Kidney (tissue), 14 donors: ENCODE results near the gene ARID3B. TPM values are rescaled to one million over a fixed set of nuclear protein-coding genes. Genes with fewer than 3 reads are reported as not detected.

Experiments
- DNase-seq, 5 donors: peaks; one replicate each; pipeline ENCODE4 v3.0.0-alpha.2; 2013 to 2020
- FAIRE-seq: peaks from 2 replicates; lab custom pipeline; 2012; peaks lifted over from hg19 to GRCh38; lab: Jason Lieb, UNC
- H3K27ac ChIP-seq, 2 donors: one replicate each; pipeline ENCODE4 v1.7.0; 2013; ENCODE audit warnings: low read depth in 2 of 2, low read length in 2 of 2, inconsistent platforms in 1 of 2
- H3K27me3 ChIP-seq: one replicate; pipeline ENCODE4 v1.7.1; 2013; ENCODE audit warnings: low read length, inconsistent platforms; ENCODE audit not compliant: control insufficient read depth, insufficient read depth
- H3K36me3 ChIP-seq, 3 donors: one replicate each; pipeline versions ENCODE4 v1.7.0 to v1.7.1; 2013; ENCODE audit warnings: low read length in 3 of 3, control low read depth in 1 of 3, inconsistent platforms in 1 of 3; ENCODE audit not compliant: insufficient read depth in 3 of 3, control insufficient read depth in 2 of 3
- H3K4me1 ChIP-seq, 3 donors: one replicate each; pipeline versions ENCODE4 v1.7.0 to v1.7.1; 2013; ENCODE audit warnings: low read length in 3 of 3, inconsistent platforms in 1 of 3, low read depth in 1 of 3; ENCODE audit not compliant: control insufficient read depth in 2 of 3, insufficient read depth in 2 of 3
- H3K4me3 ChIP-seq, 3 donors: one replicate each; pipeline versions ENCODE4 v1.7.0 to v1.8.1; 2013; ENCODE audit warnings: low read length in 3 of 3, control low read depth in 1 of 3, inconsistent platforms in 1 of 3
- H3K9ac ChIP-seq, 3 donors: one replicate each; pipeline versions ENCODE4 v1.7.0 to v1.7.1; 2013; ENCODE audit warnings: low read length in 3 of 3, control low read depth in 1 of 3, inconsistent platforms in 1 of 3
- H3K9me3 ChIP-seq, 3 donors: one replicate each; pipeline versions ENCODE4 v1.7.0 to v1.7.1; 2013; ENCODE audit warnings: low read length in 3 of 3, control low read depth in 1 of 3, inconsistent platforms in 1 of 3; ENCODE audit not compliant: control insufficient read depth in 2 of 3, insufficient read depth in 1 of 3
- CTCF ChIP-seq: IDR thresholded peaks from 3 replicates; pipeline ENCODE4 v1.5.1; 2012; ENCODE audit warnings: mild to moderate bottlenecking, moderate library complexity, borderline replicate concordance; ENCODE audit not compliant: insufficient read depth; ENCODE audit errors: extremely low read depth
- intact Hi-C: fragments of 100-400 bp; cut with DNase I; formaldehyde crosslinking; loops from one replicate; pipeline ENCODE4 v1.11.1; 2022
- polyA plus RNA-seq: library from polyadenylated mRNA; stranded (reverse); fragments of 350-450 nt; fragmentation: Illumina TruSeq; extraction: RNeasy Lipid Tissue Mini Kit (QIAGEN cat#74804); gene quantifications from one replicate; pipeline ENCODE4 v1.2.3, GENCODE V29; 2014; ENCODE audit warnings: low read depth, low replicate concordance; ENCODE audit not compliant: insufficient read depth
- total RNA-seq: library from RNA; stranded (reverse); fragmentation: NEBNext Ultra II Directional; extraction: Animal tissue kit (Norgen Biotek cat#: 25700); gene quantifications from one replicate; pipeline ENCODE4 v1.2.1, GENCODE V29; 2021
- donor health status: control.
- donor health status: control.
- donor health status: control.
- donor health status: control.
- donor health status: control.
- donor health status: DM: yes; HTN: yes; CAD: no.
- donor health status: Normal renal cell carcinoma (clear cell type).

The ARID3B gene
- total and polyA plus RNA-seq, 2 donors from 2014 or later = 2.3 to 6.2 TPM

- no peaks in the 10 kb centered on the region for H3K9me3 ChIP-seq
- FAIRE-seq = no peak
- no peak for TF ChIP-seq CTCF
- intact Hi-C loops = no loop called here
- H3K9ac ChIP-seq = peak overlapping the region; percentile 67 to 99 (median 97)
- H3K4me3 ChIP-seq = peak overlapping the region; percentile 75 to 97 (median 83)
- no peaks in the 10 kb centered on the region for H3K27me3 ChIP-seq
- peaks cover 3 to 26% (median 17%) of the 10 kb centered on the region in 3 donors for H3K36me3 ChIP-seq
- H3K27ac ChIP-seq = peak overlapping the region; percentile 94 to 96
- H3K4me1 ChIP-seq = peaks cover 6 to 25% (median 18%) of the 10 kb centered on the region in 3 donors
- peak in 2 of 5 donors; percentile 31 to 93 for DNase-seq
Measured at GRCh38 chr15:74616366-74616939, 75.4 kb downstream of the ARID3B start.

- peak overlapping the region in 1 of 2 donors; percentile 94 for H3K27ac ChIP-seq
- H3K4me1 ChIP-seq = peaks cover 6 to 25% (median 18%) of the 10 kb centered on the region in 3 donors
- no peaks in the 10 kb centered on the region for H3K9me3 ChIP-seq
- H3K9ac ChIP-seq = peak overlapping the region; percentile 67 to 99 (median 97)
- H3K36me3 ChIP-seq = peaks cover 3 to 32% (median 20%) of the 10 kb centered on the region in 3 donors
- H3K27me3 ChIP-seq = no peaks in the 10 kb centered on the region
- no peak for TF ChIP-seq CTCF
- DNase-seq = no peak
- intact Hi-C loops = no loop called here
- FAIRE-seq = no peak
- H3K4me3 ChIP-seq = peak overlapping the region; percentile 75 to 97 (median 83)
Measured at GRCh38 chr15:74616996-74617395, 76.0 kb downstream of the ARID3B start.

- FAIRE-seq (no peak), DNase-seq (no peak)
- Histone ChIP-seq H3K4me3 (no peak overlapping the region), H3K4me1 (peaks cover 6 to 25% (median 18%) of the 10 kb centered on the region in 3 donors), H3K27ac (no peak overlapping the region), H3K36me3 (peaks cover 9 to 52% (median 40%) of the 10 kb centered on the region in 3 donors), H3K9ac (no peak overlapping the region), H3K9me3 (no peaks in the 10 kb centered on the region), H3K27me3 (no peaks in the 10 kb centered on the region)
- no peak for TF ChIP-seq CTCF
- intact Hi-C loops = no loop called here
Measured at GRCh38 chr15:74618841-74619596, 78.0 kb downstream of the ARID3B start.
